Measurements from ENCODE around the gene ATG7.
"Not testable (repeated sequence)": the region's sequence is repeated elsewhere in the genome, so short reads cannot be mapped to it uniquely, and the experiment has no call there.

ATG7 gene

GRCh38 chr3:11392014-11392859 is 120.0 kb downstream of the ATG7 start:
- no peak for DNase-seq

GRCh38 chr3:11392860-11393114 is 120.6 kb downstream of the ATG7 start:
- no peak for DNase-seq

GRCh38 chr3:11393401-11393800 is 121.2 kb downstream of the ATG7 start:
- DNase-seq = no peak

GRCh38 chr3:11394392-11394791 is 122.2 kb downstream of the ATG7 start:
- no peak for DNase-seq

- no peak for DNase-seq
These were observed 128.0 kb downstream of the ATG7 start for GRCh38 chr3:11400213-11400612.

- no peak for DNase-seq
These were observed 129.2 kb downstream of the ATG7 start for GRCh38 chr3:11401434-11401833.

- DNase-seq = no peak
These were observed 133.1 kb downstream of the ATG7 start for GRCh38 chr3:11405323-11405722.

- no peak for DNase-seq
These were observed 135.4 kb downstream of the ATG7 start for GRCh38 chr3:11407644-11408043.

- not testable (repeated sequence) for DNase-seq
These were observed 136.2 kb downstream of the ATG7 start for GRCh38 chr3:11408324-11408859.

- no peak for DNase-seq
These were observed 138.4 kb downstream of the ATG7 start for GRCh38 chr3:11410564-11410963.

- DNase-seq = no peak
These were observed 139.8 kb downstream of the ATG7 start for GRCh38 chr3:11411956-11412355.

- no peak for DNase-seq
These were observed 140.9 kb downstream of the ATG7 start for GRCh38 chr3:11413071-11413470.

GRCh38 chr3:11415099-11415498 is 142.9 kb downstream of the ATG7 start:
- DNase-seq = no peak

GRCh38 chr3:11420066-11420465 is 147.9 kb downstream of the ATG7 start:
- no peak for DNase-seq

- DNase-seq = no peak
These were observed 150.1 kb downstream of the ATG7 start for GRCh38 chr3:11422291-11422690.

GRCh38 chr3:11423868-11424267 is 151.7 kb downstream of the ATG7 start:
- DNase-seq = no peak

- DNase-seq = no peak
These were observed 152.1 kb downstream of the ATG7 start for GRCh38 chr3:11424277-11424676.

- DNase-seq = no peak
These were observed 158.0 kb downstream of the ATG7 start for GRCh38 chr3:11430207-11430606.

- DNase-seq = no peak
These were observed 158.4 kb downstream of the ATG7 start for GRCh38 chr3:11430624-11431023.

- no peak for DNase-seq
These were observed 159.1 kb downstream of the ATG7 start for GRCh38 chr3:11431319-11431718.

GRCh38 chr3:11434017-11434526 is 161.9 kb downstream of the ATG7 start:
- no peak for DNase-seq

GRCh38 chr3:11434563-11435096 is 162.4 kb downstream of the ATG7 start:
- DNase-seq = no peak

- no peak for DNase-seq
These were observed 163.4 kb downstream of the ATG7 start for GRCh38 chr3:11435440-11436165.

- no peak for DNase-seq
These were observed 164.6 kb downstream of the ATG7 start for GRCh38 chr3:11436775-11437174.

All from NCI-H526 (cell line).